NCI-H2227 (cell line): ENCODE results near the gene JAM2.
"Not testable (repeated sequence)": the region's sequence is repeated elsewhere in the genome, so short reads cannot be mapped to it uniquely, and the experiment has no call there.

Experiments used
- DNase-seq: peaks from one replicate; lab custom pipeline; 2025; ENCODE audit not compliant: unreplicated experiment; lab: John Stamatoyannopoulos, UW

Gene JAM2

GRCh38 chr21:25643486-25643885 is 4.4 kb downstream of the JAM2 start:
- DNase-seq = no peak

GRCh38 chr21:25646474-25646873 is 7.4 kb downstream of the JAM2 start:
- DNase-seq = no peak

- no peak for DNase-seq
Observed at GRCh38 chr21:25647647-25648046, 8.6 kb downstream of the JAM2 start.

GRCh38 chr21:25649146-25649545 is 10.1 kb downstream of the JAM2 start:
- DNase-seq = no peak

- no peak for DNase-seq
Observed at GRCh38 chr21:25656412-25656811, 17.4 kb downstream of the JAM2 start.

- DNase-seq = no peak
Observed at GRCh38 chr21:25657140-25657539, 18.1 kb downstream of the JAM2 start.

GRCh38 chr21:25658427-25659035 is 19.5 kb downstream of the JAM2 start:
- no peak for DNase-seq

- DNase-seq = no peak
Observed at GRCh38 chr21:25660233-25660632, 21.2 kb downstream of the JAM2 start.

GRCh38 chr21:25664491-25664931 is 25.5 kb downstream of the JAM2 start:
- DNase-seq = no peak

- no peak for DNase-seq
Observed at GRCh38 chr21:25670726-25671125, 31.7 kb downstream of the JAM2 start.

GRCh38 chr21:25676451-25676850 is 37.4 kb downstream of the JAM2 start:
- no peak for DNase-seq

- DNase-seq = no peak
Observed at GRCh38 chr21:25682382-25682781, 43.3 kb downstream of the JAM2 start.

GRCh38 chr21:25687787-25688186 is 48.7 kb downstream of the JAM2 start:
- no peak for DNase-seq

GRCh38 chr21:25688275-25689155 is 49.5 kb downstream of the JAM2 start:
- no peak for DNase-seq

- no peak for DNase-seq
Observed at GRCh38 chr21:25689226-25689625, 50.2 kb downstream of the JAM2 start.

- DNase-seq = no peak
Observed at GRCh38 chr21:25691976-25692375, 52.9 kb downstream of the JAM2 start.

- DNase-seq = not testable (repeated sequence)
Observed at GRCh38 chr21:25695461-25695860, 56.4 kb downstream of the JAM2 start.

- DNase-seq = no peak
Observed at GRCh38 chr21:25700741-25701140, 61.7 kb downstream of the JAM2 start.

GRCh38 chr21:25701529-25701928 is 62.5 kb downstream of the JAM2 start:
- DNase-seq = no peak

GRCh38 chr21:25708467-25709065 is 69.5 kb downstream of the JAM2 start:
- DNase-seq = peak; percentile 23

GRCh38 chr21:25709684-25710265 is 70.7 kb downstream of the JAM2 start:
- DNase-seq = no peak

GRCh38 chr21:25710550-25710949 is 71.5 kb downstream of the JAM2 start:
- DNase-seq = no peak
